ENCODE data around the gene MAP7D3.

DNA sequence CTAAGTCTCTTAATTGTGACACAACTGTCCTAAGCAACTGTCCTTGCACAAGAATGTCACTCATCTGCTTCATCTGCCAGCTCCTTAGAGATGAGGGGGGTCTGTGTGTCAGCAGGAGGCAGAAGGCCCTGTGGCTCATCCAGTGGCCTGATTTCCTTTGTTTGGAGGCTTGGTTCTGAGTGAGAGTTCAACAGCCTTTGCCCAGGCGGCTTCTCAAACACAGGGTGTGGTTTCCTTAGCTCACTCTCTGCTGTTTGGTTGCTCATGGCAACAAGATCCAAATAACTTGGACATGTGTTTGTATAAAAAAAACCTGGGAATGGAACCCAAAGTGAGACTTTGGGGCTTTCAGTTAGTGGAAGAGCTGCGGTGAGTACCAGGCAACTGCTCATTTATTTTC, 46.6 kb downstream of the MAP7D3 start:
- TF ChIP-seq POLR2AphosphoS5 (IDR thresholded peaks at IDR 0.05; ENCODE audit: low read length) (no peak), ATF7 (IDR thresholded peaks at IDR 0.05; ENCODE audit: low read depth) (no peak), CEBPB (IDR thresholded peaks at IDR 0.05; ENCODE audit: borderline replicate concordance in 1 of 2, low read depth in 2 of 2, low read length in 2 of 2) (no peak), NR2C2 (IDR thresholded peaks at IDR 0.05; ENCODE audit: borderline replicate concordance, control insufficient read depth, insufficient read length, low read depth) (no peak), NFIC (IDR thresholded peaks at IDR 0.05; ENCODE audit: low read depth, low read length) (no peak), CBFB (IDR thresholded peaks at IDR 0.05; ENCODE audit: low read depth) (no peak), EGR1 (IDR thresholded peaks at IDR 0.05; ENCODE audit: borderline replicate concordance in 1 of 2, low read depth in 2 of 2, low read length in 2 of 2) (no peak), SUPT20H (IDR thresholded peaks at IDR 0.05; ENCODE audit: borderline replicate concordance, control insufficient read depth, low read depth, low read length) (no peak), EP300 (IDR thresholded peaks at IDR 0.05; ENCODE audit: borderline replicate concordance in 1 of 2, control insufficient read depth in 1 of 2, low read depth in 2 of 2, low read length in 2 of 2) (no peak)
- TF ChIP-seq, protein P1, sequence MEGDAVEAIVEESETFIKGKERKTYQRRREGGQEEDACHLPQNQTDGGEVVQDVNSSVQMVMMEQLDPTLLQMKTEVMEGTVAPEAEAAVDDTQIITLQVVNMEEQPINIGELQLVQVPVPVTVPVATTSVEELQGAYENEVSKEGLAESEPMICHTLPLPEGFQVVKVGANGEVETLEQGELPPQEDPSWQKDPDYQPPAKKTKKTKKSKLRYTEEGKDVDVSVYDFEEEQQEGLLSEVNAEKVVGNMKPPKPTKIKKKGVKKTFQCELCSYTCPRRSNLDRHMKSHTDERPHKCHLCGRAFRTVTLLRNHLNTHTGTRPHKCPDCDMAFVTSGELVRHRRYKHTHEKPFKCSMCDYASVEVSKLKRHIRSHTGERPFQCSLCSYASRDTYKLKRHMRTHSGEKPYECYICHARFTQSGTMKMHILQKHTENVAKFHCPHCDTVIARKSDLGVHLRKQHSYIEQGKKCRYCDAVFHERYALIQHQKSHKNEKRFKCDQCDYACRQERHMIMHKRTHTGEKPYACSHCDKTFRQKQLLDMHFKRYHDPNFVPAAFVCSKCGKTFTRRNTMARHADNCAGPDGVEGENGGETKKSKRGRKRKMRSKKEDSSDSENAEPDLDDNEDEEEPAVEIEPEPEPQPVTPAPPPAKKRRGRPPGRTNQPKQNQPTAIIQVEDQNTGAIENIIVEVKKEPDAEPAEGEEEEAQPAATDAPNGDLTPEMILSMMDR (IDR thresholded peaks at IDR 0.05 in 2 of 3, conservative IDR thresholded peaks at IDR 0.05 in 1 of 3; ENCODE audit: control insufficient read depth in 2 of 3, extremely low read depth in 1 of 3, insufficient read depth in 1 of 3, low read depth in 3 of 3, low read length in 3 of 3), result no peak
- TF ChIP-seq, protein P2, sequence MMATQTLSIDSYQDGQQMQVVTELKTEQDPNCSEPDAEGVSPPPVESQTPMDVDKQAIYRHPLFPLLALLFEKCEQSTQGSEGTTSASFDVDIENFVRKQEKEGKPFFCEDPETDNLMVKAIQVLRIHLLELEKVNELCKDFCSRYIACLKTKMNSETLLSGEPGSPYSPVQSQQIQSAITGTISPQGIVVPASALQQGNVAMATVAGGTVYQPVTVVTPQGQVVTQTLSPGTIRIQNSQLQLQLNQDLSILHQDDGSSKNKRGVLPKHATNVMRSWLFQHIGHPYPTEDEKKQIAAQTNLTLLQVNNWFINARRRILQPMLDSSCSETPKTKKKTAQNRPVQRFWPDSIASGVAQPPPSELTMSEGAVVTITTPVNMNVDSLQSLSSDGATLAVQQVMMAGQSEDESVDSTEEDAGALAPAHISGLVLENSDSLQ (IDR thresholded peaks at IDR 0.05), result no peak
- TF ChIP-seq, protein P3, sequence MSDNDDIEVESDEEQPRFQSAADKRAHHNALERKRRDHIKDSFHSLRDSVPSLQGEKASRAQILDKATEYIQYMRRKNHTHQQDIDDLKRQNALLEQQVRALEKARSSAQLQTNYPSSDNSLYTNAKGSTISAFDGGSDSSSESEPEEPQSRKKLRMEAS (IDR thresholded peaks at IDR 0.05; ENCODE audit: low read depth, low read length), result no peak
- TF ChIP-seq, protein P4, sequence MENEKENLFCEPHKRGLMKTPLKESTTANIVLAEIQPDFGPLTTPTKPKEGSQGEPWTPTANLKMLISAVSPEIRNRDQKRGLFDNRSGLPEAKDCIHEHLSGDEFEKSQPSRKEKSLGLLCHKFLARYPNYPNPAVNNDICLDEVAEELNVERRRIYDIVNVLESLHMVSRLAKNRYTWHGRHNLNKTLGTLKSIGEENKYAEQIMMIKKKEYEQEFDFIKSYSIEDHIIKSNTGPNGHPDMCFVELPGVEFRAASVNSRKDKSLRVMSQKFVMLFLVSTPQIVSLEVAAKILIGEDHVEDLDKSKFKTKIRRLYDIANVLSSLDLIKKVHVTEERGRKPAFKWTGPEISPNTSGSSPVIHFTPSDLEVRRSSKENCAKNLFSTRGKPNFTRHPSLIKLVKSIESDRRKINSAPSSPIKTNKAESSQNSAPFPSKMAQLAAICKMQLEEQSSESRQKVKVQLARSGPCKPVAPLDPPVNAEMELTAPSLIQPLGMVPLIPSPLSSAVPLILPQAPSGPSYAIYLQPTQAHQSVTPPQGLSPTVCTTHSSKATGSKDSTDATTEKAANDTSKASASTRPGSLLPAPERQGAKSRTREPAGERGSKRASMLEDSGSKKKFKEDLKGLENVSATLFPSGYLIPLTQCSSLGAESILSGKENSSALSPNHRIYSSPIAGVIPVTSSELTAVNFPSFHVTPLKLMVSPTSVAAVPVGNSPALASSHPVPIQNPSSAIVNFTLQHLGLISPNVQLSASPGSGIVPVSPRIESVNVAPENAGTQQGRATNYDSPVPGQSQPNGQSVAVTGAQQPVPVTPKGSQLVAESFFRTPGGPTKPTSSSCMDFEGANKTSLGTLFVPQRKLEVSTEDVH (IDR thresholded peaks at IDR 0.05; ENCODE audit: low read depth, partially characterized antibody), result no peak

All from GM12878 (cell line).